ENCODE data around the gene KSR1. TPM values are rescaled to one million over a fixed set of nuclear protein-coding genes. Genes with fewer than 3 reads are reported as not detected.
"Not testable (repeated sequence)": the region's sequence is repeated elsewhere in the genome, so short reads cannot be mapped to it uniquely, and the experiment has no call there.

Gene KSR1
- total RNA-seq, 2 experiments from 2014 or later, result 53.9 to 58.2 TPM

- H3K36me3 Mint-ChIP-seq (ENCODE audit: low read depth), result no peaks in the 10 kb centered on the region
- H3K27ac Mint-ChIP-seq, result no peak overlapping the region
- ATAC-seq (no peak), DNase-seq (no peak)
- H3K4me1 Mint-ChIP-seq (ENCODE audit: low read depth), result no peaks in the 10 kb centered on the region
- intact Hi-C loops (cut with micrococcal nuclease), result no loop called here
- TF ChIP-seq CTCF (IDR thresholded peaks at IDR 0.05), result no peak
- H3K9me3 Mint-ChIP-seq, result no peaks in the 10 kb centered on the region
- H3K4me3 Mint-ChIP-seq, result no peak overlapping the region
- ChIA-PET POLR2A (no interaction called here), CTCF (interaction anchor here (0.8 to 2.2 kb wide), 3 partner anchors 16 to 20 kb away, joined by 3 to 10 read pairs (median 3); no protein-coding TSS in a partner anchor)
- no peaks in the 10 kb centered on the region for H3K27me3 Mint-ChIP-seq
Observed at GRCh38 chr17:27670791-27671590, 214.7 kb downstream of the KSR1 start.

- Mint-ChIP-seq H3K4me3 (no peak overlapping the region), H3K36me3 (ENCODE audit: low read depth) (no peaks in the 10 kb centered on the region), H3K27me3 (no peaks in the 10 kb centered on the region), H3K9me3 (no peaks in the 10 kb centered on the region), H3K4me1 (ENCODE audit: low read depth) (no peaks in the 10 kb centered on the region), H3K27ac (no peak overlapping the region)
- ChIA-PET POLR2A (no interaction called here), CTCF (interaction anchor here (0.8 to 0.9 kb wide), 2 partner anchors 16 to 21 kb away, joined by 3 read pairs; no protein-coding TSS in a partner anchor)
- ATAC-seq (no peak), DNase-seq (no peak)
- intact Hi-C loops (cut with micrococcal nuclease), result no loop called here
- no peak for TF ChIP-seq CTCF (IDR thresholded peaks at IDR 0.05)
Observed at GRCh38 chr17:27671591-27671910, 215.3 kb downstream of the KSR1 start.

GRCh38 chr17:27671977-27672480 lies 215.8 kb downstream of the KSR1 start:
- intact Hi-C loops (cut with micrococcal nuclease); H3K9me3 Mint-ChIP-seq; H3K4me1 Mint-ChIP-seq (ENCODE audit: low read depth); H3K27me3 Mint-ChIP-seq; DNase-seq; ATAC-seq; H3K27ac Mint-ChIP-seq; H3K36me3 Mint-ChIP-seq (ENCODE audit: low read depth); POLR2A ChIA-PET; H3K4me3 Mint-ChIP-seq: not testable (repeated sequence)
- CTCF ChIA-PET, result interaction anchor here (0.8 kb wide), 1 partner anchor 17 kb away, joined by 3 read pairs; no protein-coding TSS in a partner anchor

GRCh38 chr17:27674335-27674734 lies 218.1 kb downstream of the KSR1 start:
- intact Hi-C loops (cut with micrococcal nuclease), result no loop called here
- ATAC-seq, result no peak
- H3K36me3 Mint-ChIP-seq (ENCODE audit: low read depth), result no peaks in the 10 kb centered on the region
- no peak overlapping the region for H3K4me3 Mint-ChIP-seq
- H3K9me3 Mint-ChIP-seq, result no peaks in the 10 kb centered on the region
- no peak for TF ChIP-seq CTCF (IDR thresholded peaks at IDR 0.05)
- DNase-seq, result no peak
- H3K27me3 Mint-ChIP-seq, result no peaks in the 10 kb centered on the region
- H3K27ac Mint-ChIP-seq, result no peak overlapping the region
- ChIA-PET CTCF (no interaction called here), POLR2A (no interaction called here)
- no peaks in the 10 kb centered on the region for H3K4me1 Mint-ChIP-seq (ENCODE audit: low read depth)

Other genes starting within 250 kb of the KSR1 start
- 100 to 1,000 TPM; 224 to 231 TPM for gene WSB1, start 162.3 kb upstream of the KSR1 start, total RNA-seq
- gene LGALS9, start 174.7 kb downstream of the KSR1 start, total RNA-seq, result 10 to 100 TPM; 17.3 to 18.4 TPM